ENCODE data around the gene EIPR1.
"Not testable (repeated sequence)": the region's sequence is repeated elsewhere in the genome, so short reads cannot be mapped to it uniquely, and the experiment has no call there.

The EIPR1 gene

DNA sequence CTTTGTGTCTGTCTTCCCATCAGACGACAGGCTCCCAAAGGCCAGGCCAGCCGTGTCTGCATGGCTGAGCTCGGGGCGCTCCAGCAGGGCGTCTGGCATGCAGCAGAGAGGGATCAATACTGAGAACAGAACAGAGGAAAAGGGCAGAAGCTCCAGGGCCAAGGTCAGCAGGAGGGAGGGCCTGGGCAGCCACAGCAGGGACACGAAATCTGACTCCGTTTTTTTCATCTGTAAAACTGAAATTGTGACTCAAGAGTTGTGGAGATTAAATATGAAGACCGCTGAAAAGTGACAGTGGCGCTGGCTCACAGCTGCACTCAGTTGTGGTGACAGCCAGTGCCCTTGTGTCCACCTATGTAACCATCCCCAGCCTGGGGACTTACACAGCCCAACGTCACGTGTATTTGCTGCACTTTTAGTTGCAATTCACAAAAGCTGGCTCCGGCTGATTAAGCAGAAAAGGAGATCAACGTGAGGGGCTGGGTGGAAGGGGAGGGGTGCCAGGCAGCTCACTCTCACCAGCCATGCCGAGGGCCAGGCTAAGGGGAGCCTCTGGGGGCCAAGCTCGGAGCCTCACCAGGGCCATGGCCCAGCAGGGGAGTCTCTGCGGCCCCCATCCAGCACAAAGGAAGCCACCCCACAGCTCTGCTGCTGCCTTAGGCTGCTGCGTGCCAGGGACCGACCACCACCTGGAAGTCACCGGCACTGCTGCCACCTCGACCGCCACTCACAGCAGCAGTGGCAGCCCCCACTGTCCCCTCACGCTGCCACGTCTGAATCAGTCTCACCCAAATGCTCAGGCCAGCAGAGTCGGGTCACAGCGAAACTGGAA lies 74.7 kb downstream of the EIPR1 start:
- DNase-seq: no peak

DNA sequence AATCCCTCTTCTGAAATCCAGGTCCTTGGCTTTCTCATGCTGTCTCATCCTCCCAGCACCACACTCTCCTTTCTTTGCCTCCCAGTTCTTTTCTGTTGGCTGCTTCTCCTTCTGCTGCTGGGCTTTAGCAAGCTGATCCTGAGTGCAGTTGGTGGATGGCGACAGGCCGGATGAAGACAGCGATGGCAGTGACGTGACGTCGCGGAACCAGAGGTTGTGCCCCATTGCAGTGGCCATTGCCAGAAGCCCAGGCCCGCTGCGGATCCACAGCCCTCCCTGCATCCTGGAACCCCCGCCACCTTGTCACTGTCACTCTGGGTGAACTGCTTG lies 75.2 kb downstream of the EIPR1 start:
- DNase-seq: no peak

DNA sequence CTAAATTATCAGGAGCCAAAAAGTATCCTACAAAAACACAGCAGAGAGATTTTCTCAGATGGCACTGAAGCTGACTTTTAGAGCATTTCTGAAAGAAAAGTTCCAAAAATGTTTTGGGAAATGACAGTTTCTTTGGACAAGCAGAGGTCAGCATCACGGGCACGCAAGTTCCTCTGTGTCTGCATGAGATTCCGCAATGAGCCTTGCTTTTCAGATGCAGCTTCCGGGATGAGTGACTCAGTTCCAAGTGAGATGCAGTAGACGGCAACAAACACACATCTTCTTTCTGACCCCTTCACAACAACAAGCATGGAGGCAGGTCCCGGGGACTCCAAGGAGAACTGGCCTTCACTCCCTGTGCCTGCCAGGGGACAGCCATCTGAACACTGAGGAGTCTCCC lies 76.6 kb downstream of the EIPR1 start:
- no peak for DNase-seq

DNA sequence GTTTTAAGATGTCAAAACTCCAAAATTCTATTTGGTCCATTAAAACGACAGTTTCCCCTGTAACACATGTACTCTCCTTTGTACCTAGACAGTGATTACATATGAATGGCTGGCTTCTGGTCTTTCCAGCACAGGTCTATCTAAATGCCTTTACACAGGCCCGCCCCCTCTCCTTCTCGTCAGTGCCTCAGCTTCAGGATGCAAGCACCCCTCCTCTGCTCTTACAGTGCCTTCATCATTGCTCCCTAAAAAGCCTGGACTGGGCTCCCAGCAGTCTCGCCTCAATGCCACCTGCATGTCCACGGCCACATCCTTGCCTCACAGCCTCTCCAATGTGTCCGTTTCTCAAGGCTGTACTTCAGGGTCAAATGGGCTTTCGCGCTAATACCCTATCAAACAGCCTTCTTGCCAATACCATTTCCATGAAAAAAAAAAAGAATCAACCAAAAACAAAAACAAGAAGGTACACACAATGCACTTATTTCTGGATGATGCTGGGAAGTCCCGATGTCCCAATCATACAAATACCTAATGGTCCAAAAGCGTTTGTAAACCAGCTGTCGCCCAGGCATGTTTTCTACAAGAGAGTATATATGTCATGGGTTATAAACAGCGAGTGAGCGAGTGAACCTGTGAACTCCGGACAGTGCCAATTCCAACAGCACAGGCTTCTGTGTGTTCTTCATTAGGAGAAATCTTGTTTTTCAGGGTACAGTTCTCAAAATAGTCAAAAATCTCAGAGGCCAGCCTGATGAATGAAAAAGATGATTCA lies 77.2 kb downstream of the EIPR1 start:
- no peak for DNase-seq

DNA sequence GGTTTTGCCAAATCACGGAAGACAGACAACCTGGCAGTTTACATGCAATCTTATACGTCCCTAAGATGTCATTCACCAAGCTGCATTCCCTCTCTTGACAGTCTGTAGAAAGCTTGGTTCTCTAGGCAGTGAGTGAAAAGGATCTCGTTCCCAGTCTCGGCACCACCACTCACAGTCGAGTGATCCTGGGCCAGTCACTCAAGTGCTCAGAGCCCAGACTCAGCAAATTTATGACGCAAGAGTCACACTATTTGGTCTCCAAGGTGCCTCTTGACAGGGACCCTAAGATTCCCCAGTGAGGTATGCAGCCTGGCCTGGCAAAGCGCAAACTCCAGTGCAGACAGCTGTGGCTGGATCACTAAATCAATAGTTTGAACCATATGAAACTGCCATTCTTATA lies 77.9 kb downstream of the EIPR1 start:
- DNase-seq: no peak

DNA sequence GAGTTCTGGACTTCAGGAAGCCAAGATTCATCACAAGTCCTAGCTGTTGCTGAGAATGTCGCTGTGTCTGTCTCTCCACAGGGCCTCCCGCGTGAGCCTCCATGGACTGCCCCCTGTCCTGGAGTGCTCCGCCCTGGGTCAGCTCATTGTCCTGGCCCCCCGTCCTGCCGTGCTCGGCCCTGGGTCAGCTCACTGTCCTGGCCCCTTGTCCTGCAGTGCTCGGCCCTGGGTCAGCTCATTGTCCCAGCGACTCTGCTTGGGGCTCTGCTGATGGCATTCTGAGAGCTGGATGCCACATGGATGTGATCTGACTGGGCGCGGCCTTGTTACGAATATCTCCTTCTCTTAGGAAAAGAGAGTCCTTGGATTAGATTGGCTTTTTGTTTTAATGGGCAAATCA lies 78.5 kb downstream of the EIPR1 start:
- no peak for DNase-seq

DNA sequence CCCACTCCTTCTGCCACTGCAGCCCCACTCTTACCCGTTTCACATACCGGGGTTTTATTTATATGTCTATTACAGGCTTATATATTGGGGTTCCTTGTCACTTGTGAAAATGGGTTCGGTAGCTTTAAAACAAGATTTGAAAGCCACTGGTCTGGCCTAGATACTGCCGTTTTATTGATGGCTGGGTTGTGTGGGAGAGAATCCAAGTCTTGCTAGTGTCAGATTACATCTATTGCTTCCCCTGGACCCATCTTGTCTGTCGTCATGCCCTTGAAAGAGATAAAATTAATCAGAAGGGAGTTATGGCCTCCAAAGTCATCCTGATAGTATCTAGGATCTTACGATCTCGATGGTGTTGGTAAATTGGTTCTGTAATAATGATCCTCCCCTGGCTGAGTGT lies 79.4 kb downstream of the EIPR1 start:
- no peak for DNase-seq

DNA sequence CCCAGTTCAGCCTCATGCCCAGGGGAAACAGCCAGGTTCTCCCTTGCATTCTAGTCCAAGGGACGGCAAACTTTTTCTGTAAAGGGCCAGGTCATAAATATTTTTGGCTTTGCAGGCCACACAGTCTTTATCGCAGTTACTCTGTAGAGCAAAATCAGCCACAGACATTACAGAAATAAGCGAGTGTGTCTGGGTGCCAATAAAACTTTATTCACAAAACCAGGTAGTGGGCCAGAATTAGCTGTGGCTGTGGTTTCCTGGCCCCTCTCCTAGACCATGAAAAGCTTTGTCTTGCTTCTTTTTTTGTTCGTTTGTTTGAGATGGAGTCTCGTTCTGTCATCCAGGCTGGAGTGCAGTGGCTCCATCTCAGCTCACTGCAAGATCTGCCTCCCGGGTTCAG lies 80.1 kb downstream of the EIPR1 start:
- no peak for DNase-seq

DNA sequence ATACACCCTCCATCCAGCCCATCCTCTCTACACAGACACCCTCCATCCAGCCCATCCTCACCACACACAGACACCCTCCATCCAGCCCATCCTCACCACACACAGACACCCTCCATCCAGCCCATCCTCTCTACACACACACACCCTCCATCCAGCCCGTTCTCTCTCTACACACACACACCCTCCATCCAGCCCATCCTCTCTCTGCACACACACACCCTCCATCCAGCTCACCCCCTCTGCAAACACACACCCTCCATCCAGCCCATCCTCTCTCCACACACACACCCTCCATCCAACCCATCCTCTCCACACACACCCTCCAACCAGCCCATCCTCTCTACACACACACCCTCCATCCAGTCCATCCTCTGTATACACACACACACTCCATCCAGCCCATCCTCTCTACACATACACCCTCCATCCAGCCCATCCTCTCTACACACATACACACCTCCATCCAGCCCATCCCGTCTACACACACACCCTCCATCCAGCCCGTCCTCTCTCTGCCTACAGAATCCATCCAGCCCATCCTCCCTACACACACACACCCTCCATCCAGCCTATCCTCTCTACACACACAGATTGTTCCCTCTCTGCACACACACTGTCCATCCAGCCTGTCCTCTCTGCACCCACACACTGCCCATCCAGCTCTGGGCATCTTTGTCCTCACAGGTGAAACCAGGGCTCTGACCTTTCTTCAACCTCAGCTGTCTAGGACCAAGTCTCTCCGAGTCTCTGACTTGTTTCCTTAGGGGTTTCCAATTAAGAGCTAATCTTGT lies 81.2 kb downstream of the EIPR1 start:
- DNase-seq: no peak

DNA sequence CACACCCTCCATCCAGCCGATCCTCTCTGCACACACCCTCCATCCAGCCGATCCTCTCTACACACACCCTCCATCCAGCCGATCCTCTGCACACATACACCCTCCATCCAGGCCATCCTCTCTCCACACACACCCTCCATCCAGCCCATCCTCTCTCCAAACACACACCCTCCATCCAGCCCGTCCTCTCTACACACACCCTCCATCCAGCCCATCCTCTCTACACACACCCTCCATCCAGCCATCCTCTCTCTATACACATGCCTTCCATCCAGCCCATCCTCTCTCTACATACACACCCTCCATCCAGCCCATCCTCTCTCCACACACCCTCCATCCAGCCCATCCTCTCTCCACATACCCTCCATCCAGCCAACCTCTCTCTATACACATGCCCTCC lies 83.1 kb downstream of the EIPR1 start:
- no peak for DNase-seq

DNA sequence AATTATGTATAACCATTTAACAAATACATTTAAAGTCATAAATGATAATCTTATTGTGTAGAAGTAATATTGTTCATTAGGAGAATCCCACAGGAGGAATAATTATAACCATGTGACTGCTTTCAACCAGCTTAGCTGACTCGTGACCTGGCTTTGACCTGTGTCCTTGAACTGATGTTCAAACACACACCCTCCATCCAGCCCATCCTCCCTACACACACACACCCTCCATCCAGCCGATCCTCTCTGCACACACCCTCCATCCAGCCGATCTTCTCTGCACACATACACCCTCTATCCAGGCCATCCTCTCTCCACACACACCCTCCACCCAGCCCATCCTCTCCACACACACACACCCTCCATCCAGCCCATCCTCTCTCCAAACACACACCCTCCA lies 83.5 kb downstream of the EIPR1 start:
- no peak for DNase-seq

DNA sequence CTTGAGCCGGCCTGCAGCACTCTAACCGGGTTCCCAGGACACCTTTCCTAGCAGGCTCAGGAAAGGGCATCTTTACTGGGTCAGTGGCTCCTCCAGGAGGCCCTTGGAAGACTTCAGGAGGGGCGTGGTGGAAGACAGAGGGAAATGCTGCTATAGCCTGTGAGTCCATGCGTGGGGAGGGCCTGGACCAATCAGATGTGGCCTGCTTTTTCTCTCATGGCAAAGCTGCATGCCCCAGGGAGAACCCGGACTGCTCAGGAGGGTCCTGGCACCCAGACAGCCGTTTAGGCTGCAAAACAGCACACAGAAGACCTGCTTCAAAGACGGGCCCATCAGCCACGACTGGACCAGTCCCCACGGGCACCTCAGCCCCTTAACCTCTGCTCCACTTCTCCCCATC lies 84.4 kb downstream of the EIPR1 start:
- DNase-seq: no peak

DNA sequence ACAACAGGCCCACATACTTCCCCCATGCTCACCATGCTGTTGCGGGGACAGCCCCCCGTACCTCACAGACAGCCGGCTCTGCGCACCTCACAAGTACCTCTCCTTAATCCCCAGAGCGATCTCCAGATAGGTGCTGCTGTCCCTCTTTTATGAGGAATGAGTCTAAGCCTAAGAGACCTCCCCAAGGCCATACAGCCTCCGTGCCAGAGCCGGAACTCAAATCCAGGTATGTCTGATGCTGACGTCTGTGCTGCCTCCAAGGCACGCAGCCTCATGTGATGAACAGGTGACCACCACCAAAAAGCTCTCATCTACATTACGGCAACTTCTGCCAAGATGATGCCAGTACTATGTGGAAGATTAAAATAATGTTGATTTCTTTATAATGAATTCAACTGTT lies 85.2 kb downstream of the EIPR1 start:
- no peak for DNase-seq

DNA sequence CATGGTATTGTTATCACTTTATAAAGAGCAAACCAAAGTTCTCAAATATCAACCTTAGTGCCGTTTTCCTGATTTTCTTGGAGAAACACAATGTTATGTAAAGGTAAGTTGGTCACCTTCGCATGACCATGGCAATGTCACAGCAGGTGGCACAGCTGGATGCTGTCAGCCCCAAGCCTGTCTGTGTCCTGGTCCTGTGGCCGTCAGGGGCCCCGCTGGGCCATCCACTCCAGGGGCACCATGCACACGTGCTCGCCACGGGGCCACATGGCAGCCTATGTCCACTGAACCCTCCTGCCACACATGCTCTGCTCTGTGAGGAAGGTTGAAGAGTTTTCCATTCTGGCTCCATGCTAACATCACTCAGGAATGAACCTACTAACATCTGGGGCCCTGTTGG lies 85.9 kb downstream of the EIPR1 start:
- DNase-seq: no peak

DNA sequence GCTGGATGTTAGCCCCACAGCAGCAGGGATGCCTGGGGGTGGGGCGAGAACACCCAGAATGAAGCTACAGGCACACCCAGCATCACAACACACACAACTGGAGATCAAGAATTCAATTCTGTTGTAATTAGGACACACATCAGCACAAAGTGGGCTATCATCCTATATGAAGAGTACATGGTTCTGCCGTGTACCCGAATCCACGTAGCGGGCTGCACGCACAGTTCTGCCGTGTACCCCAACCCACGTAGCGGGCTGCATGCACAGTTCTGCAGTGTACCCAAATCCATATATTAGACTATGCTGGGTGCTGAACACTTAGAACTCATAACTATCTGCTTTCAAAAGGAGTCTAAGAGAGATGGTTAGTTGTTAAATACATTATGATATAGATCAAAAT lies 86.5 kb downstream of the EIPR1 start:
- DNase-seq: no peak

DNA sequence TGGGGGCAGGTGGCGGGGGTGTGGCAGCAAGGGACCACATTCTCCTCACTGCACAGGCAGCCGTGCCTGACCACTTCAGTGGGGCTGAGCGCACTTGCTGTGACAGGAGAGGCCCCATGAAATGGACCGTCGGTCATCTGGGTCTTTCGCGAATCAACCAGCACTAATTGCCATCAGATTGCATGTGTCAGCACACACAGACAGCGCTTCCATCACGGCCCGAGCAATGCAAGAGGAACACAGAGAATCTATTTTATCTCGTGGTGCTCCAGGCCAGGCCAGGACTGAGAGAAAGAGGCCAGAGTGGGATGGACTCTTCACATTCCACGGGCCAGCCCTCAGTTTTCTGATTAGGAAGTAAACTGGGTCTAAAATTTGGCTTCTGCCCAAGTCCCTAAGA lies 87.0 kb downstream of the EIPR1 start:
- DNase-seq: no peak

DNA sequence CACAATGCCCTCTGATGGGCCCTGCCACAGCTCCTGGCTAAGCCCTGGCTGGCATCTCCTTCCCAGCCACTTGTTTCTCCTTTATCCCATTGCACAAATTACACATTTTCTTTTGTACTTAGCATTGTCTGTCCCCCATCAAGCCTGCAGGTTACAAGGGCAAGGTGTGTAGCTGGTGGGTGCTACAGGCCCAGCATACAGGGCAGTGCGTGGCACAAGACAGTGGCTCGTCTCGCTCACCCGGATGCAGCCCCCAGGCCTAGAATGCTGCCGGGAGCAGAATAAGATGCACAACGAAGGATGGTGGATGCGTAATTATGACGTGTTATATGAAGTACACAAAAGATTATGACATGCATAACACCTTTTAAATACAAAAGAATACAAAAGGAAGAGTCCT lies 87.6 kb downstream of the EIPR1 start:
- no peak for DNase-seq

DNA sequence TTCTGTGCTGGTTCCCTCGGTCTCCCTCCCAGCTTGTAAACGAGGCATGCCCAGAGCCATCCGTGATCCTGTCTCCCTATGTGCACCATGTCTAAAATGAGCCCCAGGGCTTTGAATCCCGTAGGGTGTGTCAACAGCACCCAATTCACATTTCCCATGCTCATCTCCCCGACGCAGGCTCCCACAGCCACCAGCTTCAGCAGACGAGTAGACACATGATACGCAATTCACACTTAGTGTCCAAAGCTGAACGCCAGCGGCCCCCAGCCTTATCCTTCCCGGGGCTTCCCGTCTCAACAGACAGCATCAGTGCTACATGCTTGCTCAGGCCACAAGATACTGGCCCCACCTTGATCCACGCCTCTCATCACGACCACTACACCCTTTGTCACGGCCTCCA lies 88.1 kb downstream of the EIPR1 start:
- no peak for DNase-seq

DNA sequence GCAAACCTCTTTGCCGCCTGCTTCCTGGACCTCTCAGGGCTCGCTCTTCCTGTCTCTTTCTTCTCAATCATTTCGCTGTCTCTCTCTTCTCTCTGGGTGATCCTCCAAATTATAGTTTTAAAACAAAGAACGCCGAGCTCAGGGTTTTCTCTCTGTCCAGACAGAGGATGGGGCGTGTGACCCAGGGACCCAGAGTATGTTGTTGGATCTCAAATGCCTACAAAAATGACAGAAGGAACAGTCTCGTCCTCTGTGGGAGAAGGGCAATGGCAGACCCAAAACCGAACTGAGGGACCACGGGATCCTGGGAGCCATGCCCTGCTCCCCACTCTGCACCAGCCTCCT lies 88.5 kb downstream of the EIPR1 start:
- DNase-seq: no peak

DNA sequence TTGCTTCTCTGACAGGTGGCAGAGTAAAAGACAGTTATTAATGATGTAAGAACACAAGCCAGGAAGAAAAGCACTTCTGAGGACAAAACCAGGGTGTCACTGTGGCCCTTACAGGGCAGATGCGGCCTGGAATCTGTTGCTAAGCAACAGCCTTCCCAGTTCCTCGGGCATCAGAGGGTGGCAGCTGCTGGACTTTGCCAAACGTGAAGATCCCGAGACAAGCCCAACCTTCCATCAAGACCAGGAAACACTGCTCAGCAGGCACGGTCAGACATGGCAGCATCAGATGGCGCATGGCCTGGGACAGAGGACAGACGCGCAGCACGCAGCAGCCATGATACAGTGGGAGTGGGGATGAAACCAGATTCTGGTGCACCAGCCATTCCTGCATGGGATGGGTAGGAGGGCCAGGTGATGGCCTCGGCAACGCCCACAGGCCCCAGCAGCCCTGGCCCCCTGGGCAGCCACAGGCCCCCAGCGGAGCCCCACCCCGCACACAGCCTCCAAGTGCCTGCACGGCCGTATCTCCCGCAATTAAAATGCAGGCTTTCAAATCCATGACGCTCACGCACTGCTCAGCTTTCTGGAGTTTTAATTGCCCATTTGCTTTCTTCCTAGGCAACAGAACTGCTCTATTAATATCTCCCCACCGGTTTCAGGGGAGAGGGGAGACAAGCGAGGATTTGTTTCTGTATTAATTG lies 89.0 kb downstream of the EIPR1 start:
- DNase-seq: no peak

DNA sequence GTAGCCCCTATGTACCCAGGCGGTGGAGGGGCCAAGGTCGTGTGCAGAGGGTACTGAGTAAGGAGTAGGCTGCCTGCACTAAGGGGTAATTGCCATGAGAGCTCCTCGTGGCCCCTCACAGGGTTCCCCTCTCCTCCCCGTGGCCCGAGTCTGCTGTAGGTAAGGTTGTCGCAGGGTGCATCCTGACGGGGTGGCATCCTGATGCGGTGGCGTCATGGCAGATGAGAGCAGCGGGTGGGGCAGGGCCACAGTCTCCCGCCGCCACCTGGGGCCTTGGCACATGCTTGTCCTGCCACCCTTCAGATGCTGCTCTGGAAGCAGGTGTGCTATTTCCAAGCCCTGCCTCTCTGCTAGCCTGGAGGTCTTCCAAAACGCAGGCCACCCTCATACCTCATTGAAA lies 89.7 kb downstream of the EIPR1 start:
- no peak for DNase-seq

DNA sequence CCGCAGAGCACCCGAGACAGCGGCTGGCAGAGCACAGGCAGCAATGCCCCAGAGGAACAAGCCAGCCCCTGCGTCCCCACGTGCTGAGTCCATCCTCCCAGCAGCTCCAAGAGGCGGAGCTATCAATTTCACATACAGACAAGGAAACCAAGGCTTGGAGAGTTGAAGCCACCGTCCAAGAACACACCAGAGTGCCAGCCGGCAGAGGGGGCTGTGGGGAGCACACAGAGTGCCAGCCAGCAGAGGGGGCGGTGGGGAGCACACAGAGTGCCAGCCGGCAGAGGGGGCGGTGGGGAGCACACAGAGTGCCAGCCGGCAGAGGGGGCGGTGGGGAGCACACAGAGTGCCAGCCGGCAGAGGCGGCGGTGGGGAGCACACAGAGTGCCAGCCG lies 91.0 kb downstream of the EIPR1 start:
- not testable (repeated sequence) for DNase-seq

DNA sequence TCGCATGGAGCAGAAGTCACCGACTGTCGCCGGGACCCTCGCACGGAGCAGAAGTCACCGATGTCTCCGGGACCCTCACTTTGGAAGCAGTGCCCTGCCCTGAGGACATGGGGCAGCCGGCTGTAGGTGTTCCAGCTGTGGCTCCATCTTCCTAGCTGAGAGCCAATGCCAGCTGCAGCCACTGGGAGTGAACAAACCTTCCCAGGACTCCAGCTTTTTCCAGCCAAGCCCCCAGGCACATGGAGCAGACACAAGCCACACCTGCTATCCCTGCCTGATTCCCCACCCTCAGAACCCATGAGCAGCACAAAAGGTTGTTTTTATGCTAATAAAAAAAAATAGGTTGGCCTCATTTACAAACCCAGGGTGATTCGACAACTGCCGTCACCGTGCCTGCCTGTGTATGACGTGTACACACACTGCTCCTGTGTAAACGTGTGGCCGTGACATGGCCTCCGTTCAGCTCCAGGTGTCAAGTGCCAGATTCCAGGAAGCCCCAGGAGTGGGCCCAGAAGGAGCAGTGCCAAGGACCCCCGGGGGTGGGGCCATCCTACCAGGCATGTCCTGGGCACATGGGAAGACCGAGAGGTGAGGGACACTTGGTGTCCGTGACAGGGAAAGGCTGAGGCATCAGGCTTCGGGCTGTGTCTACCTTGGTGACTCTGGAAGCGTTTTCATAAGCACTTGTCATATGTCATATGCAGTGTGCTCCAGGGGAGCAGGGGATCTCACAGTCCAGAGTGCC lies 91.5 kb downstream of the EIPR1 start:
- DNase-seq: no peak

Data from cerebellar nuclear complex (tissue), 1 donor.